HepG2 (cell line): Measurements from ENCODE around the gene CBLN1. TPM values are rescaled to one million over a fixed set of nuclear protein-coding genes. Genes with fewer than 3 reads are reported as not detected.

ENCODE experiments used
- ATAC-seq: fragments of 200-7000 bp; cut with Tn5 transposase; 3 replicates; pipeline ENCODE4 v1.9.1; 2020; ENCODE audit warnings: mild to moderate bottlenecking, moderate library complexity
- BruUV-seq: library from RNA; stranded (reverse); fragments of 400-500 nt; replicated peaks from 2 replicates; lab custom pipeline; 2021; lab: Mats Ljungman, UMichigan
- CTCF ChIA-PET: fragments of 300-600 bp; formaldehyde crosslinking; extraction: SDS; loops from one replicate; lab custom pipeline; 2021; ENCODE audit warnings: low total read pairs, inconsistent platforms, low intra/inter-chr PET ratio; lab: Yijun Ruan, JAX
- POLR2A ChIA-PET: fragments of 350-600 bp; sonication (Branson Sonifier 250); formaldehyde crosslinking; loops from one replicate; lab custom pipeline; 2020; ENCODE audit warnings: antibody characterized with exemption, inconsistent platforms; lab: Yijun Ruan, JAX
- DNase-seq: peaks from one replicate; pipeline ENCODE4 v3.0.0-alpha.2; 2015; ENCODE audit warnings: low spot score
- FAIRE-seq: peaks from 3 replicates; lab custom pipeline; 2011; peaks lifted over from hg19 to GRCh38; lab: Jason Lieb, UNC
- H2AFZ ChIP-seq: one replicate; pipeline ENCODE4 v1.6.1; 2011; ENCODE audit warnings: low read length, inconsistent platforms
- H3K27ac ChIP-seq: fragments of 300-600 bp; 3 replicates; pipeline ENCODE4 v1.8.0; 2011; ENCODE audit warnings: mixed run types, mild to moderate bottlenecking, mixed read lengths, low read length, inconsistent platforms; ENCODE audit not compliant: insufficient read depth; ENCODE audit errors: extremely low read length
- H3K27me3 ChIP-seq, 2 experiments: fragments of 200-600 bp in 1 of 2; 2 replicates in 1 of 2; 3 replicates in 1 of 2; pipeline versions ENCODE4 v1.6.0 to v1.8.0; 2011; ENCODE audit warnings: low read length in 2 of 2, mild to moderate bottlenecking in 2 of 2, moderate library complexity in 2 of 2, inconsistent platforms in 1 of 2; ENCODE audit not compliant: insufficient read depth in 2 of 2, control insufficient read depth in 1 of 2
- H3K36me3 ChIP-seq, 2 experiments: fragments of 200-600 bp in 1 of 2; replicated peaks in 1 of 2; 2 replicates in 1 of 2; 3 replicates in 1 of 2; pipeline versions ENCODE4 v1.5.1 to v1.8.0; 2011; ENCODE audit warnings: low read length in 2 of 2, inconsistent platforms in 1 of 2; ENCODE audit not compliant: insufficient read depth in 2 of 2, control insufficient read depth in 1 of 2
- H3K4me1 ChIP-seq: 2 replicates; pipeline ENCODE4 v1.5.1; 2012; ENCODE audit warnings: low read length, inconsistent platforms; ENCODE audit not compliant: insufficient read depth
- H3K4me2 ChIP-seq: 2 replicates; pipeline ENCODE4 v1.6.0; 2011; ENCODE audit warnings: low read depth, low read length, inconsistent platforms
- H3K4me3 ChIP-seq, 3 experiments: fragments of 200-600 bp in 1 of 3; sonication (generic), shearing (Covaris generic) in 1 of 3; replicated peaks in 1 of 3; 2 replicates each; pipeline ENCODE4 v1.5.1; 2011 to 2016; ENCODE audit warnings: low read length in 3 of 3, inconsistent platforms in 2 of 3, low read depth in 2 of 3, mild to moderate bottlenecking in 2 of 3, control low read depth in 1 of 3, mixed read lengths in 1 of 3; ENCODE audit not compliant: insufficient read depth in 1 of 3
- H3K79me2 ChIP-seq: one replicate; pipeline ENCODE4 v1.6.1; 2011; ENCODE audit warnings: low read length, inconsistent platforms; ENCODE audit not compliant: insufficient read depth
- H3K9ac ChIP-seq: 2 replicates; pipeline ENCODE4 v1.6.0; 2011; ENCODE audit warnings: mild to moderate bottlenecking, low read depth, low read length, inconsistent platforms; ENCODE audit not compliant: insufficient read depth
- H3K9me3 ChIP-seq: 2 replicates; pipeline ENCODE4 v1.5.1; 2012; ENCODE audit warnings: mild to moderate bottlenecking, low read length
- H4K20me1 ChIP-seq: 2 replicates; pipeline ENCODE4 v1.6.0; 2011; ENCODE audit warnings: inconsistent platforms, mild to moderate bottlenecking, low read length, moderate library complexity; ENCODE audit not compliant: insufficient read depth
- ARNTL ChIP-seq: sonication (generic); formaldehyde crosslinking; IDR thresholded peaks from 2 replicates; pipeline ENCODE4 v1.4.0; 2020; ENCODE audit warnings: mild to moderate bottlenecking, missing genetic modification reagents
- ATF7 ChIP-seq, 2 experiments: fragments of 450-650 bp in 1 of 2; sonication (generic) in 1 of 2; formaldehyde crosslinking in 1 of 2; IDR thresholded peaks; 2 replicates each; pipeline versions ENCODE4 v1.4.0 to v1.6.1; 2016 to 2020; ENCODE audit warnings: antibody characterized with exemption in 1 of 2, mild to moderate bottlenecking in 1 of 2, missing genetic modification reagents in 1 of 2
- CSRNP1 ChIP-seq: sonication (generic); formaldehyde crosslinking; IDR thresholded peaks from 2 replicates; pipeline ENCODE4 v1.8.1; 2023; ENCODE audit warnings: mild to moderate bottlenecking, missing genetic modification reagents
- HDAC2 ChIP-seq: sonication (generic); formaldehyde crosslinking; IDR thresholded peaks from 2 replicates; pipeline ENCODE4 v1.4.0; 2020; ENCODE audit warnings: missing genetic modification reagents
- HNRNPH1 ChIP-seq: fragments of 200-400 bp; formaldehyde crosslinking; optimal IDR thresholded peaks from 2 replicates; pipeline ENCODE3; 2017; ENCODE audit warnings: mild to moderate bottlenecking, low read depth, low read length
- ISL2 ChIP-seq: sonication (generic); formaldehyde crosslinking; IDR thresholded peaks from 2 replicates; pipeline ENCODE4 v1.5.0; 2020; ENCODE audit warnings: missing genetic modification reagents
- ZBTB42 ChIP-seq: sonication (generic); formaldehyde crosslinking; IDR thresholded peaks from 2 replicates; pipeline ENCODE4 v1.5.0; 2020; ENCODE audit warnings: mild to moderate bottlenecking, missing genetic modification reagents
- ZMAT3 ChIP-seq: sonication (generic); formaldehyde crosslinking; conservative IDR thresholded peaks from 2 replicates; pipeline ENCODE4 v1.7.0; 2021; ENCODE audit warnings: missing genetic modification reagents
- ZNF598 ChIP-seq: sonication (generic); formaldehyde crosslinking; IDR thresholded peaks from 2 replicates; pipeline ENCODE4 v1.5.1; 2020; ENCODE audit warnings: mild to moderate bottlenecking, missing genetic modification reagents, borderline replicate concordance
- ZNF720 ChIP-seq: sonication (generic); formaldehyde crosslinking; IDR thresholded peaks from 2 replicates; pipeline ENCODE4 v1.4.0; 2020; ENCODE audit warnings: missing genetic modification reagents
- ZNF772 ChIP-seq: sonication (generic); formaldehyde crosslinking; IDR thresholded peaks from 2 replicates; pipeline ENCODE4 v1.5.0; 2020; ENCODE audit warnings: mild to moderate bottlenecking, missing genetic modification reagents
- ZUFSP ChIP-seq: sonication (generic); formaldehyde crosslinking; IDR thresholded peaks from 2 replicates; pipeline ENCODE4 v1.9.0; 2021; ENCODE audit warnings: missing genetic modification reagents, mild to moderate bottlenecking, borderline replicate concordance
- WGBS: methylation state at CpG from one replicate; pipeline ENCODE4 v1.1.6; 2017; ENCODE audit warnings: low lambda C conversion rate; 5-methylcytosine and 5-hydroxymethylcytosine counted together
- in situ Hi-C: cut with HindIII; loops from 2 replicates; pipeline ENCODE4 v1.10.0; 2017; ENCODE audit warnings: low pct_unique_long_range_greater_than_20kb; ENCODE audit not compliant: extremely low pct_ligation_motif_present
- intact Hi-C: fragments of 100-400 bp; cut with micrococcal nuclease; formaldehyde crosslinking; loops from one replicate; pipeline ENCODE4 v1.10.0; 2022; ENCODE audit not compliant: unreplicated experiment
- polyA plus RNA-seq, 8 experiments: library from polyadenylated mRNA; depleted of rRNA in 3 of 8; stranded (reverse) in 7 of 8; unstranded in 1 of 8; fragments of >200 nt; fragmentation: Illumina TruSeq in 4 of 8; extraction: Trizol in 4 of 8; gene quantifications; 2 replicates each; pipeline versions ENCODE4 v1.2.1 to v1.2.3, GENCODE V29; 2011 to 2016; ENCODE audit warnings: low read depth in 4 of 8, missing spikeins in 1 of 8, mixed read lengths in 1 of 8; ENCODE audit not compliant: insufficient read depth in 1 of 8
- total RNA-seq, 5 experiments: library from RNA; depleted of rRNA; stranded (reverse); fragments of >200 nt; fragmentation: Illumina TruSeq; extraction: Trizol; gene quantifications; 2 replicates each; pipeline ENCODE4 v1.2.3, GENCODE V29; 2016; ENCODE audit warnings: low read depth in 1 of 5

The CBLN1 gene
- total and polyA plus RNA-seq, 2 of the 13 experiments (the other 11 are each of a cell fraction or from before 2014, with no cell fraction given): not detected

- 2% methylated on average over 11 of the region's 11 CpGs for WGBS
- FAIRE-seq (no peak), ATAC-seq (no peak), DNase-seq (no peak)
- H2AFZ ChIP-seq: no peak overlapping the region
- CTCF ChIA-PET: no interaction called here
- no peaks in the 10 kb centered on the region for H3K36me3 ChIP-seq
- peaks cover 7 to 68% of the 10 kb centered on the region in 2 experiments; a peak in 4 of 5 replicates for H3K27me3 ChIP-seq
- intact Hi-C loops (no loop called here), in situ Hi-C loops (no loop called here)
- H3K79me2 ChIP-seq: no peaks in the 10 kb centered on the region
- H3K4me3 ChIP-seq: no peak overlapping the region
- TF ChIP-seq HNRNPH1 (no peak), ZNF772 (CRISPR knock-in tag) (no peak), ARNTL (CRISPR knock-in tag) (no peak), ZNF598 (CRISPR knock-in tag) (no peak), CSRNP1 (no peak), HDAC2 (CRISPR knock-in tag) (no peak), ISL2 (no peak), ZBTB42 (CRISPR knock-in tag) (no peak), ZMAT3 (CRISPR knock-in tag) (no peak), ZUFSP (CRISPR knock-in tag) (no peak), ATF7 (IDR thresholded peaks at IDR 0.05) (no peak), ATF7 (CRISPR knock-in tag; IDR thresholded peaks at IDR 0.05) (no peak), ZNF720 (no peak)
- H3K4me1 ChIP-seq: no peaks in the 10 kb centered on the region
- no peaks in the 10 kb centered on the region; the same call in 1 of the 2 replicates for H4K20me1 ChIP-seq
- H3K27ac ChIP-seq: no peak overlapping the region
- H3K9ac ChIP-seq: no peak overlapping the region
- no peak overlapping the region for H3K4me2 ChIP-seq
- POLR2A ChIA-PET: no interaction called here
- H3K9me3 ChIP-seq: no peaks in the 10 kb centered on the region
- BruUV-seq: no TSS peak
These were observed 7.0 kb downstream of the CBLN1 start for GRCh38 chr16:49274591-49274990.
